A549 (cell line): ENCODE data around the gene PLRG1. TPM values are rescaled to one million over a fixed set of nuclear protein-coding genes. Genes with fewer than 3 reads are reported as not detected.
A peak's percentile ranks its signal among the peaks of the same experiment; 100 is the strongest.

Experiments
- ATAC-seq, 2 experiments: fragments of 200-7000 bp in 1 of 2; fragments of >200 bp in 1 of 2; cut with Nextera tagmentation in 1 of 2; cut with Tn5 transposase in 1 of 2; 3 replicates each; pipeline versions ENCODE4 v1.8.0 to v1.9.1; 2018 to 2020; ENCODE audit warnings: mild to moderate bottlenecking in 1 of 2, moderate library complexity in 1 of 2
- CTCF ChIA-PET: fragments of 300-600 bp; sonication (Branson Sonifier 250); formaldehyde crosslinking; extraction: SDS; loops from one replicate; lab custom pipeline; 2021; ENCODE audit warnings: antibody characterized with exemption, inconsistent platforms; lab: Yijun Ruan, JAX
- POLR2A ChIA-PET: fragments of 350-600 bp; formaldehyde crosslinking; extraction: SDS; loops from one replicate; lab custom pipeline; 2021; ENCODE audit warnings: antibody characterized with exemption, inconsistent platforms; lab: Yijun Ruan, JAX
- DNase-seq, 2 experiments: peaks; one replicate each; pipeline versions ENCODE4 v3.0.0 to v3.0.0-alpha.2; 2011 to 2016; ENCODE audit warnings: low read depth in 1 of 2, low spot score in 1 of 2
- FAIRE-seq: peaks from 2 replicates; lab custom pipeline; 2011; peaks lifted over from hg19 to GRCh38; lab: Jason Lieb, UNC
- H3K27ac ChIP-seq, 2 experiments: fragments of >200 bp; sonication (Bioruptor Twin); formaldehyde crosslinking; 3 replicates each; pipeline ENCODE4 v1.5.1; 2016 to 2017
- H3K4me1 ChIP-seq: fragments of >200 bp; sonication (Bioruptor Twin); formaldehyde crosslinking; 3 replicates; pipeline ENCODE4 v1.6.1; 2016
- H3K4me2 ChIP-seq: fragments of >200 bp; sonication (Bioruptor Twin); formaldehyde crosslinking; 3 replicates; pipeline ENCODE4 v1.6.1; 2016
- H3K4me3 ChIP-seq: fragments of >200 bp; sonication (Bioruptor Twin); formaldehyde crosslinking; 3 replicates; pipeline ENCODE4 v1.5.1; 2016
- H3K9me3 ChIP-seq: fragments of >200 bp; sonication (Bioruptor Twin); formaldehyde crosslinking; 3 replicates; pipeline ENCODE4 v1.6.1; 2016
- CEBPB ChIP-seq, 2 experiments: fragments of >200 bp in 1 of 2; sonication (Bioruptor Twin) in 1 of 2; formaldehyde crosslinking in 1 of 2; IDR thresholded peaks; 2 replicates each; pipeline ENCODE4 v1.6.1; 2012 to 2016
- EHMT2 ChIP-seq: fragments of 200-600 bp; sonication (generic); IDR thresholded peaks from 2 replicates; pipeline ENCODE4 v1.6.1; 2016; ENCODE audit warnings: antibody characterized with exemption, low read depth, mild to moderate bottlenecking, moderate library complexity
- EP300 ChIP-seq, 2 experiments: fragments of >200 bp; sonication (Bioruptor Twin); formaldehyde crosslinking; IDR thresholded peaks; 2 replicates in 1 of 2; 3 replicates in 1 of 2; pipeline ENCODE4 v1.6.1; 2016 to 2017
- ESRRA ChIP-seq: fragments of 150-350 bp; IDR thresholded peaks from 2 replicates; pipeline ENCODE4 v1.6.1; 2014; ENCODE audit warnings: mild to moderate bottlenecking, low read length, borderline replicate concordance
- FOSB ChIP-seq: fragments of 250-450 bp; sonication (Bioruptor Pico); IDR thresholded peaks from 2 replicates; pipeline ENCODE4 v1.5.0; 2020; ENCODE audit warnings: mild to moderate bottlenecking, moderate library complexity
- FOSL2 ChIP-seq, 2 experiments: fragments of 450-650 bp in 1 of 2; fragments of >200 bp in 1 of 2; sonication (Bioruptor Twin) in 1 of 2; formaldehyde crosslinking; IDR thresholded peaks; 2 replicates each; pipeline versions ENCODE4 v1.5.0 to v1.6.1; 2016 to 2020; ENCODE audit warnings: mild to moderate bottlenecking in 1 of 2, moderate library complexity in 1 of 2
- GATA3 ChIP-seq: IDR thresholded peaks from 2 replicates; pipeline ENCODE4 v1.6.1; 2012; ENCODE audit warnings: borderline replicate concordance
- HDAC2 ChIP-seq: fragments of 200-600 bp; sonication (generic); IDR thresholded peaks from 2 replicates; pipeline ENCODE4 v1.6.1; 2016
- JUN ChIP-seq, 2 experiments: fragments of >200 bp; sonication (Bioruptor Twin); formaldehyde crosslinking; IDR thresholded peaks; 2 replicates in 1 of 2; 3 replicates in 1 of 2; pipeline ENCODE4 v1.6.1; 2016 to 2017
- KDM5A ChIP-seq: fragments of 200-600 bp; sonication (generic); IDR thresholded peaks from 2 replicates; pipeline ENCODE4 v1.6.1; 2016; ENCODE audit warnings: antibody characterized with exemption, mild to moderate bottlenecking
- MAFK ChIP-seq: fragments of 450-650 bp; IDR thresholded peaks from 2 replicates; pipeline ENCODE4 v1.6.1; 2014; ENCODE audit not compliant: partially characterized antibody
- MAX ChIP-seq: IDR thresholded peaks from 2 replicates; pipeline ENCODE4 v1.6.1; 2012
- MYC ChIP-seq: IDR thresholded peaks from 2 replicates; pipeline ENCODE4 v1.6.1; 2012; ENCODE audit warnings: mild to moderate bottlenecking, inconsistent platforms, low read length, improper control_type of control experiment, borderline replicate concordance
- NFE2L2 ChIP-seq: fragments of 150-350 bp; conservative IDR thresholded peaks from 2 replicates; pipeline ENCODE4 v1.6.1; 2014; ENCODE audit warnings: low read length
- RARB ChIP-seq: fragments of 250-450 bp; sonication (Bioruptor Pico); IDR thresholded peaks from 2 replicates; pipeline ENCODE4 v1.8.0; 2021; ENCODE audit warnings: mild to moderate bottlenecking, moderate library complexity
- RCOR1 ChIP-seq: fragments of 150-350 bp; IDR thresholded peaks from 2 replicates; pipeline ENCODE4 v1.6.1; 2014; ENCODE audit warnings: antibody characterized with exemption, low read length, low read depth
- SMC3 ChIP-seq: fragments of >200 bp; sonication (Bioruptor Twin); formaldehyde crosslinking; IDR thresholded peaks from 3 replicates; pipeline ENCODE4 v1.6.1; 2018; ENCODE audit warnings: inconsistent platforms
- SREBF2 ChIP-seq: fragments of 450-650 bp; IDR thresholded peaks from 2 replicates; pipeline ENCODE4 v1.6.1; 2014; ENCODE audit warnings: mild to moderate bottlenecking, moderate library complexity
- TFCP2L1 ChIP-seq: fragments of 250-450 bp; sonication (Bioruptor Pico); IDR thresholded peaks from 2 replicates; pipeline ENCODE4 v1.5.0; 2021; ENCODE audit warnings: mild to moderate bottlenecking
- ZC3H11A ChIP-seq: fragments of 450-650 bp; IDR thresholded peaks from 2 replicates; pipeline ENCODE4 v1.6.1; 2014; ENCODE audit warnings: antibody characterized with exemption, mild to moderate bottlenecking
- ZNF302 ChIP-seq: fragments of 250-450 bp; sonication (Bioruptor Pico); IDR thresholded peaks from 2 replicates; pipeline ENCODE4 v1.9.0; 2021; ENCODE audit warnings: inconsistent platforms, mild to moderate bottlenecking, moderate library complexity
- WGBS: methylation state at CpG from one replicate; pipeline ENCODE4 v1.1.6; 2017; ENCODE audit errors: missing lambda C conversion rate; 5-methylcytosine and 5-hydroxymethylcytosine counted together
- polyA plus RNA-seq, 4 experiments: library from polyadenylated mRNA; depleted of rRNA in 3 of 4; stranded (reverse); fragments of >200 nt; fragmentation: RNase III in 1 of 4; extraction: RNeasy Plus Mini Kit Qiagen cat#74134 plus additional on column Dnase treatment in 1 of 4; gene quantifications; 2 replicates in 3 of 4; 3 replicates in 1 of 4; pipeline ENCODE4 v1.2.3, GENCODE V29; 2011 to 2017
- TF ChIP-seq, protein P1 (sequence below): fragments of >200 bp; sonication (Bioruptor Twin); formaldehyde crosslinking; IDR thresholded peaks from 2 replicates; pipeline ENCODE4 v1.6.1; 2016
- TF ChIP-seq, protein P2 (sequence below): IDR thresholded peaks from 2 replicates; pipeline ENCODE4 v1.6.1; 2012; ENCODE audit warnings: low read depth, borderline replicate concordance
- TF ChIP-seq, protein P3 (sequence below): fragments of 250-450 bp; sonication (Bioruptor Pico); IDR thresholded peaks from 2 replicates; pipeline ENCODE4 v1.5.0; 2020; ENCODE audit warnings: low read depth, mild to moderate bottlenecking, moderate library complexity

Gene PLRG1
- polyA plus RNA-seq, 2 of the 4 experiments (the other 2 are of a cell fraction): 50.4 to 123 TPM

GRCh38 chr4:154578919-154579318 is 28.7 kb upstream of the PLRG1 start:
- no peak for FAIRE-seq
- no peak for TF ChIP-seq MYC
- peak; percentile 36; the same call in 1 of the 2 replicates for TF ChIP-seq NFE2L2
- no peak for TF ChIP-seq ESRRA
- peak; percentile 81 for TF ChIP-seq MAFK
- TF ChIP-seq ZC3H11A: peak; percentile 77
- TF ChIP-seq, all 56 proteins: peak for 3
- Histone ChIP-seq H3K4me3 (no peak overlapping the region), H3K4me2 (peak overlapping the region; percentile 62), H3K9me3 (no peaks in the 10 kb centered on the region), H3K4me1 (peaks cover 31% of the 10 kb centered on the region), H3K27ac (peak overlapping the region; percentile 70 to 81)
- POLR2A ChIA-PET: no interaction called here
- ATAC-seq: peak in 1 of 2 experiments; percentile 26; a peak in 2 of 6 replicates
- WGBS: 15% methylated on average over 1 of the region's 1 CpG
- CTCF ChIA-PET: interaction anchor here (1.0 kb wide), 1 partner anchor 20 kb away, joined by 3 read pairs; no protein-coding TSS in a partner anchor
- peak in 1 of 2 experiments; percentile 28 for DNase-seq

GRCh38 chr4:154577324-154577723 is 27.1 kb upstream of the PLRG1 start:
- no peak for FAIRE-seq
- WGBS: 20% methylated on average over 2 of the region's 2 CpGs
- peak in 1 of 2 experiments; percentile 65 for DNase-seq
- H3K4me1 ChIP-seq: peaks cover 35% of the 10 kb centered on the region
- H3K9me3 ChIP-seq: no peaks in the 10 kb centered on the region
- TF ChIP-seq RARB (CRISPR knock-in tag): no peak
- peak; percentile 82 to 89 for TF ChIP-seq CEBPB (IDR thresholded peaks at IDR 0.05)
- TF ChIP-seq GATA3: peak; percentile 72
- no peak for TF ChIP-seq SREBF2
- peak; percentile 48 to 59; a peak in 2 of 5 replicates for TF ChIP-seq EP300 (IDR thresholded peaks at IDR 0.05)
- peak in 1 of 2 experiments; percentile 46; a peak in 1 of 5 replicates for TF ChIP-seq JUN (IDR thresholded peaks at IDR 0.05)
- TF ChIP-seq, protein P1, sequence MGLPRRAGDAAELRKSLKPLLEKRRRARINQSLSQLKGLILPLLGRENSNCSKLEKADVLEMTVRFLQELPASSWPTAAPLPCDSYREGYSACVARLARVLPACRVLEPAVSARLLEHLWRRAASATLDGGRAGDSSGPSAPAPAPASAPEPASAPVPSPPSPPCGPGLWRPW: peak; percentile 47; the same call in 1 of the 2 replicates
- H3K27ac ChIP-seq: peak overlapping the region; percentile 70 to 75
- peak in 1 of 2 experiments; percentile 75; a peak in 3 of 6 replicates for ATAC-seq
- ChIA-PET CTCF (interaction anchor here (1.4 to 1.6 kb wide), 2 partner anchors 18 to 41 kb away, joined by 4 read pairs; no protein-coding TSS in a partner anchor), POLR2A (no interaction called here)
- H3K4me3 ChIP-seq: 0 out of 3 replicates have a peak overlapping the region, but pooled peaks have one; percentile 5
- H3K4me2 ChIP-seq: peak overlapping the region; percentile 62

GRCh38 chr4:154574311-154574710 is 24.1 kb upstream of the PLRG1 start:
- Histone ChIP-seq H3K27ac (no peak overlapping the region), H3K4me3 (no peak overlapping the region), H3K4me2 (no peak overlapping the region), H3K9me3 (no peaks in the 10 kb centered on the region), H3K4me1 (peaks cover 38% of the 10 kb centered on the region)
- FAIRE-seq (no peak), DNase-seq (no peak), ATAC-seq (no peak)
- POLR2A ChIA-PET: no interaction called here
- TF ChIP-seq HDAC2 (no peak), ZNF302 (CRISPR knock-in tag) (no peak), EHMT2 (no peak), MAX (no peak), TFCP2L1 (CRISPR knock-in tag) (no peak), SMC3 (no peak), FOSL2 (IDR thresholded peaks at IDR 0.05) (no peak), FOSL2 (CRISPR knock-in tag; IDR thresholded peaks at IDR 0.05) (no peak), KDM5A (no peak), FOSB (CRISPR knock-in tag) (no peak), RCOR1 (no peak)
- TF ChIP-seq, protein P1: no peak
- TF ChIP-seq, protein P2, sequence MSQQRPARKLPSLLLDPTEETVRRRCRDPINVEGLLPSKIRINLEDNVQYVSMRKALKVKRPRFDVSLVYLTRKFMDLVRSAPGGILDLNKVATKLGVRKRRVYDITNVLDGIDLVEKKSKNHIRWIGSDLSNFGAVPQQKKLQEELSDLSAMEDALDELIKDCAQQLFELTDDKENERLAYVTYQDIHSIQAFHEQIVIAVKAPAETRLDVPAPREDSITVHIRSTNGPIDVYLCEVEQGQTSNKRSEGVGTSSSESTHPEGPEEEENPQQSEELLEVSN: no peak
- TF ChIP-seq, protein P3, sequence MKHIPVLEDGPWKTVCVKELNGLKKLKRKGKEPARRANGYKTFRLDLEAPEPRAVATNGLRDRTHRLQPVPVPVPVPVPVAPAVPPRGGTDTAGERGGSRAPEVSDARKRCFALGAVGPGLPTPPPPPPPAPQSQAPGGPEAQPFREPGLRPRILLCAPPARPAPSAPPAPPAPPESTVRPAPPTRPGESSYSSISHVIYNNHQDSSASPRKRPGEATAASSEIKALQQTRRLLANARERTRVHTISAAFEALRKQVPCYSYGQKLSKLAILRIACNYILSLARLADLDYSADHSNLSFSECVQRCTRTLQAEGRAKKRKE (CRISPR knock-in tag): no peak
- 86% methylated on average over 3 of the region's 3 CpGs for WGBS
- CTCF ChIA-PET: interaction anchor here (0.9 kb wide), 1 partner anchor 24 kb away, joined by 4 read pairs; the partner anchor contains the start of gene PLRG1
